ENCODE measurements around the gene SLC35F3.

Gene SLC35F3

GRCh38 chr1:234170067-234170466 is 265.6 kb downstream of the SLC35F3 start:
- Histone ChIP-seq H2AK5ac (ENCODE audit: low read depth, low read length) (no peak overlapping the region), H3K27ac (replicated peaks; ENCODE audit: low read length) (no peak overlapping the region), H3K14ac (ENCODE audit: low read length) (no peak overlapping the region), H3K27me3 (ENCODE audit: control insufficient read depth in 3 of 3, insufficient read depth in 3 of 3, low read depth in 1 of 3, low read length in 3 of 3) (no peaks in the 10 kb centered on the region), H3K4me3 (ENCODE audit: low read length in 2 of 2) (no peak overlapping the region), H3K79me1 (ENCODE audit: low read depth, low read length) (no peaks in the 10 kb centered on the region), H2BK15ac (ENCODE audit: low read length) (no peak overlapping the region), H4K91ac (ENCODE audit: low read depth, low read length, poor library complexity) (no peak overlapping the region), H3K9ac (ENCODE audit: low read depth, low read length, poor library complexity) (no peak overlapping the region), H3K23ac (ENCODE audit: low read depth, low read length, poor library complexity) (no peak overlapping the region), H3K9me3 (replicated peaks in 1 of 2; ENCODE audit: control insufficient read depth in 2 of 2, insufficient read depth in 1 of 2, low read depth in 1 of 2, low read length in 2 of 2) (no peaks in the 10 kb centered on the region), H3K4me1 (ENCODE audit: control insufficient read depth in 2 of 2, insufficient read depth in 1 of 2, low read depth in 1 of 2, low read length in 2 of 2) (peaks cover 0 to 1% of the 10 kb centered on the region in 2 donors), H3K4ac (ENCODE audit: low read length) (no peak overlapping the region), H2BK120ac (ENCODE audit: low read depth, low read length) (no peak overlapping the region), H2AFZ (ENCODE audit: low read length) (no peak overlapping the region), H3K36me3 (replicated peaks in 1 of 2; ENCODE audit: control insufficient read depth in 2 of 2, insufficient read depth in 2 of 2, low read length in 2 of 2) (no peaks in the 10 kb centered on the region), H3K4me2 (ENCODE audit: insufficient read depth, low read length, poor library complexity, severe bottlenecking) (no peak overlapping the region), H4K8ac (ENCODE audit: low read depth, low read length) (no peak overlapping the region), H2BK12ac (ENCODE audit: low read length) (no peak overlapping the region), H2BK5ac (ENCODE audit: low read length) (no peak overlapping the region), H3K18ac (ENCODE audit: low read length) (no peak overlapping the region)
- DNase-seq (ENCODE audit: low spot score), result no peak
- WGBS, 2 donors (ENCODE audit: extremely low coverage in 2 of 2, insufficient read length in 2 of 2, insufficient replicate concordance in 1 of 2), result no CpG with 5 or more reads among the region's 4 CpGs

GRCh38 chr1:234170622-234171021 is 266.1 kb downstream of the SLC35F3 start:
- no peak overlapping the region for H3K4me3 ChIP-seq (ENCODE audit: low read length in 2 of 2)
- no peak overlapping the region for H2BK5ac ChIP-seq (ENCODE audit: low read length)
- H2AK5ac ChIP-seq (ENCODE audit: low read depth, low read length), result no peak overlapping the region
- no peak overlapping the region for H2BK12ac ChIP-seq (ENCODE audit: low read length)
- no peak overlapping the region for H3K23ac ChIP-seq (ENCODE audit: low read depth, low read length, poor library complexity)
- H3K4ac ChIP-seq (ENCODE audit: low read length), result no peak overlapping the region
- no peaks in the 10 kb centered on the region for H3K27me3 ChIP-seq (ENCODE audit: control insufficient read depth in 3 of 3, insufficient read depth in 3 of 3, low read depth in 1 of 3, low read length in 3 of 3)
- H3K18ac ChIP-seq (ENCODE audit: low read length), result no peak overlapping the region
- H3K9me3 ChIP-seq (replicated peaks in 1 of 2; ENCODE audit: control insufficient read depth in 2 of 2, insufficient read depth in 1 of 2, low read depth in 1 of 2, low read length in 2 of 2), result no peaks in the 10 kb centered on the region
- no peak for DNase-seq (ENCODE audit: low spot score)
- H2AFZ ChIP-seq (ENCODE audit: low read length), result no peak overlapping the region
- no peak overlapping the region for H3K4me2 ChIP-seq (ENCODE audit: insufficient read depth, low read length, poor library complexity, severe bottlenecking)
- no peak overlapping the region for H2BK120ac ChIP-seq (ENCODE audit: low read depth, low read length)
- no peak overlapping the region for H2BK15ac ChIP-seq (ENCODE audit: low read length)
- H3K36me3 ChIP-seq (replicated peaks in 1 of 2; ENCODE audit: control insufficient read depth in 2 of 2, insufficient read depth in 2 of 2, low read length in 2 of 2), result no peaks in the 10 kb centered on the region
- H3K79me1 ChIP-seq (ENCODE audit: low read depth, low read length), result no peaks in the 10 kb centered on the region
- H4K91ac ChIP-seq (ENCODE audit: low read depth, low read length, poor library complexity), result no peak overlapping the region
- no peak overlapping the region for H4K8ac ChIP-seq (ENCODE audit: low read depth, low read length)
- no peak overlapping the region for H3K9ac ChIP-seq (ENCODE audit: low read depth, low read length, poor library complexity)
- no peak overlapping the region for H3K14ac ChIP-seq (ENCODE audit: low read length)
- H3K4me1 ChIP-seq (ENCODE audit: control insufficient read depth in 2 of 2, insufficient read depth in 1 of 2, low read depth in 1 of 2, low read length in 2 of 2), result peaks cover 0 to 1% of the 10 kb centered on the region in 2 donors
- no peak overlapping the region for H3K27ac ChIP-seq (replicated peaks; ENCODE audit: low read length)
- WGBS, 2 donors (ENCODE audit: extremely low coverage in 2 of 2, insufficient read length in 2 of 2, insufficient replicate concordance in 1 of 2), result no CpG with 5 or more reads among the region's 7 CpGs

- no CpG with 5 or more reads among the region's 3 CpGs for WGBS, 2 donors (ENCODE audit: extremely low coverage in 2 of 2, insufficient read length in 2 of 2, insufficient replicate concordance in 1 of 2)
These were observed 269.5 kb downstream of the SLC35F3 start for GRCh38 chr1:234173968-234174367.

GRCh38 chr1:234175363-234175762 is 270.9 kb downstream of the SLC35F3 start:
- Histone ChIP-seq H3K79me1 (ENCODE audit: low read depth, low read length) (no peaks in the 10 kb centered on the region), H3K4me2 (ENCODE audit: insufficient read depth, low read length, poor library complexity, severe bottlenecking) (no peak overlapping the region), H2AK5ac (ENCODE audit: low read depth, low read length) (no peak overlapping the region), H3K36me3 (replicated peaks in 1 of 2; ENCODE audit: control insufficient read depth in 2 of 2, insufficient read depth in 2 of 2, low read length in 2 of 2) (no peaks in the 10 kb centered on the region), H4K91ac (ENCODE audit: low read depth, low read length, poor library complexity) (no peak overlapping the region), H3K9ac (ENCODE audit: low read depth, low read length, poor library complexity) (no peak overlapping the region), H2AFZ (ENCODE audit: low read length) (no peak overlapping the region), H3K4me1 (ENCODE audit: control insufficient read depth in 2 of 2, insufficient read depth in 1 of 2, low read depth in 1 of 2, low read length in 2 of 2) (no peaks in the 10 kb centered on the region), H2BK12ac (ENCODE audit: low read length) (no peak overlapping the region), H3K14ac (ENCODE audit: low read length) (no peak overlapping the region), H3K27ac (replicated peaks; ENCODE audit: low read length) (no peak overlapping the region), H3K27me3 (ENCODE audit: control insufficient read depth in 3 of 3, insufficient read depth in 3 of 3, low read depth in 1 of 3, low read length in 3 of 3) (no peaks in the 10 kb centered on the region), H3K9me3 (replicated peaks in 1 of 2; ENCODE audit: control insufficient read depth in 2 of 2, insufficient read depth in 1 of 2, low read depth in 1 of 2, low read length in 2 of 2) (no peaks in the 10 kb centered on the region), H4K8ac (ENCODE audit: low read depth, low read length) (no peak overlapping the region), H3K23ac (ENCODE audit: low read depth, low read length, poor library complexity) (no peak overlapping the region), H2BK120ac (ENCODE audit: low read depth, low read length) (no peak overlapping the region), H2BK15ac (ENCODE audit: low read length) (no peak overlapping the region), H3K4ac (ENCODE audit: low read length) (no peak overlapping the region), H3K4me3 (ENCODE audit: low read length in 2 of 2) (no peak overlapping the region), H3K18ac (ENCODE audit: low read length) (no peak overlapping the region), H2BK5ac (ENCODE audit: low read length) (no peak overlapping the region)
- DNase-seq (ENCODE audit: low spot score), result no peak
- no CpG with 5 or more reads among the region's 1 CpG for WGBS, 2 donors (ENCODE audit: extremely low coverage in 2 of 2, insufficient read length in 2 of 2, insufficient replicate concordance in 1 of 2)

More at GRCh38 chr1:234173968-234174367, 269.5 kb downstream of the SLC35F3 start:
- Histone ChIP-seq H3K4ac (ENCODE audit: low read length) (no peak overlapping the region), H3K36me3 (replicated peaks in 1 of 2; ENCODE audit: control insufficient read depth in 2 of 2, insufficient read depth in 2 of 2, low read length in 2 of 2) (no peaks in the 10 kb centered on the region), H2AK5ac (ENCODE audit: low read depth, low read length) (peak overlapping the region; percentile 53), H3K27ac (replicated peaks; ENCODE audit: low read length) (no peak overlapping the region), H3K4me1 (ENCODE audit: control insufficient read depth in 2 of 2, insufficient read depth in 1 of 2, low read depth in 1 of 2, low read length in 2 of 2) (peaks cover 0 to 1% of the 10 kb centered on the region in 2 donors), H3K4me2 (ENCODE audit: insufficient read depth, low read length, poor library complexity, severe bottlenecking) (no peak overlapping the region), H3K14ac (ENCODE audit: low read length) (no peak overlapping the region), H2AFZ (ENCODE audit: low read length) (no peak overlapping the region), H2BK12ac (ENCODE audit: low read length) (no peak overlapping the region), H3K9me3 (replicated peaks in 1 of 2; ENCODE audit: control insufficient read depth in 2 of 2, insufficient read depth in 1 of 2, low read depth in 1 of 2, low read length in 2 of 2) (no peaks in the 10 kb centered on the region), H4K8ac (ENCODE audit: low read depth, low read length) (no peak overlapping the region), H2BK120ac (ENCODE audit: low read depth, low read length) (no peak overlapping the region), H2BK15ac (ENCODE audit: low read length) (peak overlapping the region; percentile 3), H3K9ac (ENCODE audit: low read depth, low read length, poor library complexity) (no peak overlapping the region), H2BK5ac (ENCODE audit: low read length) (no peak overlapping the region), H3K18ac (ENCODE audit: low read length) (no peak overlapping the region), H3K23ac (ENCODE audit: low read depth, low read length, poor library complexity) (no peak overlapping the region), H4K91ac (ENCODE audit: low read depth, low read length, poor library complexity) (no peak overlapping the region), H3K79me1 (ENCODE audit: low read depth, low read length) (no peaks in the 10 kb centered on the region), H3K27me3 (ENCODE audit: control insufficient read depth in 3 of 3, insufficient read depth in 3 of 3, low read depth in 1 of 3, low read length in 3 of 3) (no peaks in the 10 kb centered on the region), H3K4me3 (ENCODE audit: low read length in 2 of 2) (no peak overlapping the region)
- DNase-seq (ENCODE audit: low spot score), result no peak

Measured in neuronal stem cell (in vitro differentiated cells).